Ascending aorta (tissue), 2 donors: ENCODE results near the gene CLSTN1. TPM values are rescaled to one million over a fixed set of nuclear protein-coding genes. Genes with fewer than 3 reads are reported as not detected.

Source experiments
- DNase-seq, 2 donors: peaks; one replicate each; pipeline ENCODE4 v3.0.0-alpha.2; 2019; ENCODE audit warnings: low spot score in 2 of 2
- H3K27ac ChIP-seq, 2 donors: fragments of 200-600 bp; sonication (generic); one replicate each; pipeline ENCODE4 v1.5.1; 2016 to 2017; ENCODE audit warnings: mild to moderate bottlenecking in 1 of 2
- H3K27me3 ChIP-seq: fragments of 200-600 bp; sonication (generic); one replicate; pipeline ENCODE4 v1.5.1; 2017
- H3K36me3 ChIP-seq, 2 donors: fragments of 200-600 bp; sonication (generic); one replicate each; pipeline ENCODE4 v1.5.1; 2016
- H3K4me1 ChIP-seq, 2 donors: fragments of 200-600 bp; sonication (generic); one replicate each; pipeline ENCODE4 v1.5.1; 2016 to 2017; ENCODE audit warnings: mild to moderate bottlenecking in 1 of 2
- H3K4me3 ChIP-seq, 2 donors: fragments of 200-600 bp; sonication (generic); one replicate each; pipeline ENCODE4 v1.5.1; 2016 to 2017; ENCODE audit warnings: mild to moderate bottlenecking in 1 of 2
- H3K9me3 ChIP-seq, 2 donors: fragments of 200-600 bp; sonication (generic); one replicate each; pipeline ENCODE4 v1.5.1; 2016
- CTCF ChIP-seq, 3 experiments: fragments of 200-600 bp in 2 of 3; fragments of 450-650 bp in 1 of 3; sonication (generic) in 2 of 3; IDR thresholded peaks; one replicate each; pipeline ENCODE4 v1.5.1; 2016 to 2019; ENCODE audit warnings: antibody characterized with exemption in 3 of 3, mild to moderate bottlenecking in 1 of 3, moderate library complexity in 1 of 3
- intact Hi-C: fragments of 100-400 bp; cut with DNase I; formaldehyde crosslinking; loops from one replicate; pipeline ENCODE4 v1.15.1; 2023
- total RNA-seq: library from RNA; depleted of rRNA; stranded (reverse); fragments of >200 nt; gene quantifications from one replicate; pipeline ENCODE4 v1.1.0, GENCODE V29; 2016

CLSTN1 gene
- total RNA-seq, 1 donor from 2014 or later = 84.6 TPM

- Histone ChIP-seq H3K27me3 (no peaks in the 10 kb centered on the region), H3K27ac (no peak overlapping the region), H3K4me3 (no peak overlapping the region), H3K4me1 (no peaks in the 10 kb centered on the region), H3K9me3 (no peaks in the 10 kb centered on the region), H3K36me3 (peaks cover 19 to 26% of the 10 kb centered on the region in 2 donors)
- intact Hi-C loops = loop anchor here (5.0 kb wide), 1 partner anchor 43 kb away; the partner anchor contains the start of gene CLSTN1
- no peak for TF ChIP-seq CTCF (IDR thresholded peaks at IDR 0.05)
- DNase-seq = no peak
Measured at GRCh38 chr1:9865724-9866123, 42.0 kb upstream of the CLSTN1 start.

DNA sequence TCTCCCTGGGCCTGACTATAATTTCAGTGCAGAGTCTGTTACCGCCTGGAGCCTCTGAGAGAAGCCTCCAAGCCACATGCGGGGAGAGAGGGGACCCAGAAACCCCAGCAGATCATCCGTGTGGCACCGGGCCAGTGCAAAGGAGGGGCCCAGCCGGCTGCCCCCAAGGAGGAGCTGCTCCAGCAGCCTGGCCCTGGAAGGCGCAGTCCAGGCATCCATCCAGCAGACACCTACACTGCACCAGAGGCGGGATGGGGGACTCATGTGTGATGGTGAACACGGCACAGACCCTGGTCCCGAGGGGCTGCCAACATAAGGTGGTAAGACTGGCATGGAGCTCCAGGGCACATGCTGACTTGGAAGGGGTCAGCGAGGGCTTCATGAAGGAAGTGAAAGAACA lies 39.6 kb upstream of the CLSTN1 start:
- no peak for TF ChIP-seq CTCF (IDR thresholded peaks at IDR 0.05)
- no peak for DNase-seq
- intact Hi-C loops = no loop called here

DNA sequence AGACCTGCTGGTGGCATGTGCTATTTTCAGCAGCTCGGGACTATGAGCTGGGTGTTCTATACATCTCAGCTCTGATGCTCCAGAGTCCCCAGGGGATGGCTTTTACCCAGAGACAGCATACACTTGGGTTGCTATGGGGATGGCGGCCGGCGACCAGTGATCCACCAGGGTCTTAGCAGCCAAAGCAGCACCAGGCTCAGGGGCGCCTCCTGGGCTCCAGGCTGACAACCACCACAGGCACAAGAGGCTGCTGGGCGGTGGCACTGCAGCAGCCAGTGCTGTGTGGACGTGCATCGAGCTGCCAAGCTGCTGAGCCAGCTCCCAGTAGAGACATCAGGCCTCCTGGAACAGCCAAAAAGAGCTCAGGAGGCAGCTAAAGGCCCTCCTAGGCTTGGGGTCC lies 37.6 kb upstream of the CLSTN1 start:
- Histone ChIP-seq H3K27me3 (no peaks in the 10 kb centered on the region), H3K9me3 (no peaks in the 10 kb centered on the region), H3K36me3 (peaks cover 0 to 2% of the 10 kb centered on the region in 2 donors), H3K27ac (no peak overlapping the region), H3K4me3 (no peak overlapping the region), H3K4me1 (no peaks in the 10 kb centered on the region)
- intact Hi-C loops = no loop called here
- no peak for TF ChIP-seq CTCF (IDR thresholded peaks at IDR 0.05)
- DNase-seq = no peak

More for the DNA sequence above, 39.6 kb upstream of the CLSTN1 start:
- H3K27ac ChIP-seq = no peak overlapping the region
- no peaks in the 10 kb centered on the region for H3K4me1 ChIP-seq
- H3K9me3 ChIP-seq = no peaks in the 10 kb centered on the region
- H3K27me3 ChIP-seq = no peaks in the 10 kb centered on the region
- H3K4me3 ChIP-seq = no peak overlapping the region
- peaks cover 7% of the 10 kb centered on the region in 2 donors for H3K36me3 ChIP-seq

- Histone ChIP-seq H3K9me3 (no peaks in the 10 kb centered on the region), H3K27ac (no peak overlapping the region), H3K36me3 (peaks cover 0 to 2% of the 10 kb centered on the region in 2 donors), H3K27me3 (no peaks in the 10 kb centered on the region), H3K4me1 (no peaks in the 10 kb centered on the region), H3K4me3 (no peak overlapping the region)
- DNase-seq = no peak
- TF ChIP-seq CTCF (IDR thresholded peaks at IDR 0.05) = no peak
- intact Hi-C loops = no loop called here
Measured at GRCh38 chr1:9860887-9861286, 37.1 kb upstream of the CLSTN1 start.

DNA sequence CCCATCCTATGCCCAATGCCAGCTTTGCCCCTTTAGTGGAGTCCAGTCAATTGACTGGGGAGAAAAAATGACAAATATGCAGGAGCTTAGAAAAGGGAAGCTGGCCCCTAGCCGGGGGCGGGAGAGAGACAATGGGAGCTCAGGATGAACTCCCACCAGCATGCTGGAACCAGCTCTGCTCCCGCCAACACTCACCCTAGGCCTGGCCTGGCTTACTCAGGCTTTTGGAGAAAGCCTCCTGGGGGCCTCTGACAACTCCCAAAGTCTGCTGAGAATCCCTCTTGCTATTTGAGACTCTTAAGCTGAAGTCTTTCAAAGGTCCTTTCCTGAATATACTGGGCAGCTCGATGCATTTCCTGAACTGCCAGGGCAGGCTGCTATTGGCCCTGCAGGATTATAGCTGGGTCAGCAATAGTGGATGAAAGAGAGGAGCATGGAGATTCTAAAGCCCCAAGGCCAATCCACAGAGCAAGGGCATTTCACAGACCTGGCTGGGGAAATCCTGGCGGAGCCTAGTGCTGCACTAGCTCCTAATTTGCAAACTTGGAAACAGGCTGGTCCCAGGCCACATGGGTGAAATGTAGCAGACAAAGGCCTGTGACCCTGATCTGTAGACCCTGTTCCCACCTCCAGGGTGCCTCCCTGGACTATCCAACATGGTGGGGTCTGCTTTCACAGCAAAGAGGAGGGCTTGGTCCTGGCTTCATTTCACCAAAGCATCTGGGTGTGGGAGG lies 35.7 kb upstream of the CLSTN1 start:
- Histone ChIP-seq H3K27me3 (no peaks in the 10 kb centered on the region), H3K9me3 (no peaks in the 10 kb centered on the region), H3K36me3 (peaks cover 0 to 2% of the 10 kb centered on the region in 2 donors), H3K27ac (no peak overlapping the region), H3K4me1 (no peaks in the 10 kb centered on the region), H3K4me3 (no peak overlapping the region)
- intact Hi-C loops = no loop called here
- TF ChIP-seq CTCF (IDR thresholded peaks at IDR 0.05) = no peak
- no peak for DNase-seq
